GM12801 (cell line): ENCODE data around the gene PRKCD.

Source experiments
- CTCF ChIP-seq: IDR thresholded peaks from one replicate; pipeline ENCODE4 v1.5.1; 2011; ENCODE audit warnings: control low read depth; ENCODE audit not compliant: insufficient read length; ENCODE audit errors: extremely low read depth

The PRKCD gene

GRCh38 chr3:53153264-53153823 lies 7.7 kb upstream of the PRKCD start:
- no peak for TF ChIP-seq CTCF

GRCh38 chr3:53153980-53154379 lies 7.0 kb upstream of the PRKCD start:
- TF ChIP-seq CTCF, result no peak

GRCh38 chr3:53154881-53155285 lies 6.1 kb upstream of the PRKCD start:
- TF ChIP-seq CTCF, result no peak

- no peak for TF ChIP-seq CTCF
Observed at GRCh38 chr3:53155760-53156159, 5.2 kb upstream of the PRKCD start.

- TF ChIP-seq CTCF, result no peak
Observed at GRCh38 chr3:53156368-53156834, 4.6 kb upstream of the PRKCD start.

GRCh38 chr3:53157974-53158580 lies 2.9 kb upstream of the PRKCD start:
- no peak for TF ChIP-seq CTCF

GRCh38 chr3:53158765-53159155 lies 2.2 kb upstream of the PRKCD start:
- no peak for TF ChIP-seq CTCF
